ENCODE measurements around the gene SEPTIN10.

Gene SEPTIN10

GRCh38 chr2:109523536-109524361, 90.0 kb downstream of the SEPTIN10 start:
- no peaks in the 10 kb centered on the region for H3K9me3 ChIP-seq (ENCODE audit: control insufficient read depth in 1 of 2, low read length in 2 of 2)
- H3K4me1 ChIP-seq (ENCODE audit: control insufficient read depth in 1 of 2, insufficient read depth in 2 of 2, low read length in 2 of 2), result no peaks in the 10 kb centered on the region
- H3K4me3 ChIP-seq (ENCODE audit: low read depth in 1 of 2, low read length in 2 of 2), result no peak overlapping the region
- no peaks in the 10 kb centered on the region for H3K27me3 ChIP-seq (ENCODE audit: low read depth, low read length)
- no peaks in the 10 kb centered on the region for H3K36me3 ChIP-seq (ENCODE audit: control insufficient read depth in 1 of 2, insufficient read depth in 2 of 2, low read length in 2 of 2)
- no peak overlapping the region for H3K27ac ChIP-seq (ENCODE audit: low read length)

GRCh38 chr2:109523121-109523520, 90.6 kb downstream of the SEPTIN10 start:
- Histone ChIP-seq H3K36me3 (ENCODE audit: control insufficient read depth in 1 of 2, insufficient read depth in 2 of 2, low read length in 2 of 2) (no peaks in the 10 kb centered on the region), H3K27me3 (ENCODE audit: low read depth, low read length) (no peaks in the 10 kb centered on the region), H3K9me3 (ENCODE audit: control insufficient read depth in 1 of 2, low read length in 2 of 2) (no peaks in the 10 kb centered on the region)

DNA sequence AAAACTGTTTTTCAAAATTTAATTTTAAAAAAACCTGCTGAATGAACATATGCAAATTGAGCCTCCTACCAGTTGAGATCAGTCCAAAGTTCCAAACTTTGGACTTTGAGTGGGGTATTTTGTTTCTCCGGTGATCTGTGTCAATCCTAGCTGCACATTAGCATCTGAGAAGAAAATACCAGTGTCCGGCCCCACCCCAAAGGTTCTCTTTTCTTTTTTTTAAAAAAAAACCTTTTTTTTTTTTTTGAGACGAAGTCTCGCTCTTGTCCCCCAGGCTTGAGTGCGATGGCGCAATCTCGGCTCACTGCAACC, 91.7 kb downstream of the SEPTIN10 start:
- no peak overlapping the region for H3K27ac ChIP-seq (ENCODE audit: low read length)
- H3K4me1 ChIP-seq (ENCODE audit: control insufficient read depth in 1 of 2, insufficient read depth in 2 of 2, low read length in 2 of 2), result peaks cover 0 to 6% of the 10 kb centered on the region in 2 donors
- H3K9me3 ChIP-seq (ENCODE audit: control insufficient read depth in 1 of 2, low read length in 2 of 2), result no peaks in the 10 kb centered on the region
- no peak overlapping the region for H3K4me3 ChIP-seq (ENCODE audit: low read depth in 1 of 2, low read length in 2 of 2)
- no peaks in the 10 kb centered on the region for H3K27me3 ChIP-seq (ENCODE audit: low read depth, low read length)
- no peaks in the 10 kb centered on the region for H3K36me3 ChIP-seq (ENCODE audit: control insufficient read depth in 1 of 2, insufficient read depth in 2 of 2, low read length in 2 of 2)

More at GRCh38 chr2:109523121-109523520, 90.6 kb downstream of the SEPTIN10 start:
- Histone ChIP-seq H3K27ac (ENCODE audit: low read length) (no peak overlapping the region), H3K4me3 (ENCODE audit: low read depth in 1 of 2, low read length in 2 of 2) (no peak overlapping the region), H3K4me1 (ENCODE audit: control insufficient read depth in 1 of 2, insufficient read depth in 2 of 2, low read length in 2 of 2) (no peaks in the 10 kb centered on the region)

GRCh38 chr2:109521233-109522062, 92.3 kb downstream of the SEPTIN10 start:
- Histone ChIP-seq H3K9me3 (ENCODE audit: control insufficient read depth in 1 of 2, low read length in 2 of 2) (no peaks in the 10 kb centered on the region), H3K4me3 (ENCODE audit: low read depth in 1 of 2, low read length in 2 of 2) (no peak overlapping the region), H3K27me3 (ENCODE audit: low read depth, low read length) (no peaks in the 10 kb centered on the region), H3K27ac (ENCODE audit: low read length) (no peak overlapping the region), H3K4me1 (ENCODE audit: control insufficient read depth in 1 of 2, insufficient read depth in 2 of 2, low read length in 2 of 2) (peaks cover 0 to 8% of the 10 kb centered on the region in 2 donors), H3K36me3 (ENCODE audit: control insufficient read depth in 1 of 2, insufficient read depth in 2 of 2, low read length in 2 of 2) (no peaks in the 10 kb centered on the region)

GRCh38 chr2:109519513-109519912, 94.3 kb downstream of the SEPTIN10 start:
- Histone ChIP-seq H3K4me1 (ENCODE audit: control insufficient read depth in 1 of 2, insufficient read depth in 2 of 2, low read length in 2 of 2) (peaks cover 0 to 16% of the 10 kb centered on the region in 2 donors), H3K36me3 (ENCODE audit: control insufficient read depth in 1 of 2, insufficient read depth in 2 of 2, low read length in 2 of 2) (no peaks in the 10 kb centered on the region), H3K4me3 (ENCODE audit: low read depth in 1 of 2, low read length in 2 of 2) (no peak overlapping the region), H3K27me3 (ENCODE audit: low read depth, low read length) (no peaks in the 10 kb centered on the region), H3K9me3 (ENCODE audit: control insufficient read depth in 1 of 2, low read length in 2 of 2) (no peaks in the 10 kb centered on the region), H3K27ac (ENCODE audit: low read length) (no peak overlapping the region)

DNA sequence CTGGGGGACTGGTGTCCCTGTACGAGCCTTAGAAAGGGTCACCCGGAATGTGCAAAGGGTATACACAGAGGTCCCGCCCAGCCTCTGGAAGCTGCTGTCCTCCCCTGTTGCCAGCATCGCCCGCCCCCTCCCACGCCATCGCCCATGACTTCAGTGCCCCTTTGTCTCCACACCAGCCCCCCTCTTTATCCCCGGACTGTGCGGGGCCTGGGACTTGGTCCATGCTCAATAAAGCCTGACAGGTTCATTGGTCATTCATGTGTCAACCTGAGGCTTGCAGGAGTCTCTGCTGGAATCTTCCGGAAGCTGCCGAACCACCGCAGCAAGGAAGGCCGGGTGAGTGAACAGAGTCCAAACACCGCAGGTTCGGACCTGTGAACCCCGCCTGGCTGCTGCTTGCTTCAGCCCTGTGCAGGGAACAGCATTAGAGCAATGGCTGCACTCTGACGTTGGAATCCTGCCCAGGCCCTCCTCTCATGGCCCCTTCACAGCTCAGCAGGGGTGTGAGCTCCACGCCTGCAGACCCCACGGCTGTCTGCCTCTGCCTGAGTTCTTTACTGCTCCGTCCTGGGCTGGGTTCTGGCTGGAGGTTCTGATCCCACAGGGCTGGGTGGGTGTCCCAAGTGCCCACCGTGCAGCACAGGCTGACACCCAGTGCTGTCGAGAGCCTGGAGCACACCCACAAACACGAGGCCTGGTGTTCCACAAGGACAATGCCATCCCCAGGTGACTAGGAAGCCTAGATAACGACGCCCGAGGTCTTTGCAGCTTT, 96.5 kb downstream of the SEPTIN10 start:
- H3K9me3 ChIP-seq (ENCODE audit: control insufficient read depth in 1 of 2, low read length in 2 of 2), result no peaks in the 10 kb centered on the region
- no peaks in the 10 kb centered on the region for H3K36me3 ChIP-seq (ENCODE audit: control insufficient read depth in 1 of 2, insufficient read depth in 2 of 2, low read length in 2 of 2)
- H3K27ac ChIP-seq (ENCODE audit: low read length), result no peak overlapping the region
- peaks cover 7 to 32% of the 10 kb centered on the region in 2 donors for H3K4me1 ChIP-seq (ENCODE audit: control insufficient read depth in 1 of 2, insufficient read depth in 2 of 2, low read length in 2 of 2)
- no peaks in the 10 kb centered on the region for H3K27me3 ChIP-seq (ENCODE audit: low read depth, low read length)
- H3K4me3 ChIP-seq (ENCODE audit: low read depth in 1 of 2, low read length in 2 of 2), result no peak overlapping the region

DNA sequence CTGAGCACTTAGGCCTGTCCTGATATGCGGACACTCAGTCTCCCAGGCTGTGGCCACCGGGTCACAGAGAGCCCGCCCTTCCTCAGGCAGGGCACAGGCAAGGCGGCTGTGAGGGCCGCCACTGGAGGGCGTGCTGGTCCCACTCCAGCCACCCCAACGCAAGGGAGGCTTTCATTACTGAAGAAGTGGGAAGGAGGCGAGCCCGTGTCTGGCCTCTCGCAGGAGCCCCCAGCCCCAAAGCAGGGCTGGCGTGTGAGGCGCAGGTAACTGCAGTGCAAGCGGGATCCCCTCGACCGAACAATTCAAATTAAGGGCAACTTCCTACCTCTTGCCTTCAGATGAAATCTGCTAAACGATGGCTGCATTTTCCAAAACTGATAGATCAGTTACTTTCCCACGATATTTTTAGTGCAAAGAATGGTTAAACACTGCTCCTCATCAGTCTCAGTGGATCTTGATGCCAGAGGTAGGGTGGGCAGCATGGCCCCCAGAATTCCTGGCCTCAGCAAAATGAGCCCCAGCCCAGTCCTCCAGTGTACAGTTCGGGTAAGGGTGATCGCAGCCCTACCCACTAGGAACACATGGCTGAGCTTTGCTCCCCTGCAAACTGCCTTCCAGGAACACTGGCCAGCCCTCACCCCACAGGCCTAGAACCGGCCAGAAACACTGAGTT, 97.2 kb downstream of the SEPTIN10 start:
- Histone ChIP-seq H3K4me3 (ENCODE audit: low read depth in 1 of 2, low read length in 2 of 2) (no peak overlapping the region), H3K4me1 (ENCODE audit: control insufficient read depth in 1 of 2, insufficient read depth in 2 of 2, low read length in 2 of 2) (peaks cover 7 to 32% of the 10 kb centered on the region in 2 donors), H3K9me3 (ENCODE audit: control insufficient read depth in 1 of 2, low read length in 2 of 2) (no peaks in the 10 kb centered on the region), H3K36me3 (ENCODE audit: control insufficient read depth in 1 of 2, insufficient read depth in 2 of 2, low read length in 2 of 2) (no peaks in the 10 kb centered on the region), H3K27me3 (ENCODE audit: low read depth, low read length) (no peaks in the 10 kb centered on the region), H3K27ac (ENCODE audit: low read length) (no peak overlapping the region)

GRCh38 chr2:109514857-109515256, 98.9 kb downstream of the SEPTIN10 start:
- H3K4me3 ChIP-seq (ENCODE audit: low read depth in 1 of 2, low read length in 2 of 2), result no peak overlapping the region
- no peak overlapping the region for H3K27ac ChIP-seq (ENCODE audit: low read length)
- H3K9me3 ChIP-seq (ENCODE audit: control insufficient read depth in 1 of 2, low read length in 2 of 2), result no peaks in the 10 kb centered on the region
- no peaks in the 10 kb centered on the region for H3K27me3 ChIP-seq (ENCODE audit: low read depth, low read length)
- H3K36me3 ChIP-seq (ENCODE audit: control insufficient read depth in 1 of 2, insufficient read depth in 2 of 2, low read length in 2 of 2), result no peaks in the 10 kb centered on the region
- H3K4me1 ChIP-seq (ENCODE audit: control insufficient read depth in 1 of 2, insufficient read depth in 2 of 2, low read length in 2 of 2), result peaks cover 7 to 32% of the 10 kb centered on the region in 2 donors

- no peaks in the 10 kb centered on the region for H3K36me3 ChIP-seq (ENCODE audit: control insufficient read depth in 1 of 2, insufficient read depth in 2 of 2, low read length in 2 of 2)
- H3K27ac ChIP-seq (ENCODE audit: low read length), result peak overlapping the region; percentile 60
- H3K9me3 ChIP-seq (ENCODE audit: control insufficient read depth in 1 of 2, low read length in 2 of 2), result no peaks in the 10 kb centered on the region
- peaks cover 7 to 32% of the 10 kb centered on the region in 2 donors for H3K4me1 ChIP-seq (ENCODE audit: control insufficient read depth in 1 of 2, insufficient read depth in 2 of 2, low read length in 2 of 2)
- H3K27me3 ChIP-seq (ENCODE audit: low read depth, low read length), result no peaks in the 10 kb centered on the region
- no peak overlapping the region for H3K4me3 ChIP-seq (ENCODE audit: low read depth in 1 of 2, low read length in 2 of 2)
Observed at GRCh38 chr2:109513749-109514588, 99.8 kb downstream of the SEPTIN10 start.

- no peaks in the 10 kb centered on the region for H3K9me3 ChIP-seq (ENCODE audit: control insufficient read depth in 1 of 2, low read length in 2 of 2)
- no peak overlapping the region for H3K27ac ChIP-seq (ENCODE audit: low read length)
- H3K36me3 ChIP-seq (ENCODE audit: control insufficient read depth in 1 of 2, insufficient read depth in 2 of 2, low read length in 2 of 2), result no peaks in the 10 kb centered on the region
- H3K4me3 ChIP-seq (ENCODE audit: low read depth in 1 of 2, low read length in 2 of 2), result no peak overlapping the region
- no peaks in the 10 kb centered on the region for H3K27me3 ChIP-seq (ENCODE audit: low read depth, low read length)
- H3K4me1 ChIP-seq (ENCODE audit: control insufficient read depth in 1 of 2, insufficient read depth in 2 of 2, low read length in 2 of 2), result peaks cover 7 to 32% of the 10 kb centered on the region in 2 donors
Observed at GRCh38 chr2:109513230-109513629, 100.5 kb downstream of the SEPTIN10 start.

Data from muscle layer of duodenum (tissue), 2 donors.